ENCODE data around the gene PIP5K1B.

The PIP5K1B gene

GRCh38 chr9:68808338-68808890 is 103.4 kb downstream of the PIP5K1B start:
- Histone ChIP-seq H3K27ac (ENCODE audit: low read depth, low read length, severe bottlenecking) (no peak overlapping the region), H3K9me3 (ENCODE audit: control insufficient read depth, low read length) (no peaks in the 10 kb centered on the region), H3K4me3 (ENCODE audit: extremely low read depth, insufficient read depth, low read length, poor library complexity, severe bottlenecking) (no peak overlapping the region), H3K4me1 (ENCODE audit: control insufficient read depth, insufficient read depth, low read length, poor library complexity, severe bottlenecking) (no peaks in the 10 kb centered on the region), H3K36me3 (ENCODE audit: control insufficient read depth, insufficient read depth, low read length) (no peaks in the 10 kb centered on the region)
- WGBS, 2 experiments (ENCODE audit: insufficient coverage in 2 of 2) = 76 to 100% methylated on average over 1 to 2 of the region's 6 CpGs

GRCh38 chr9:68817079-68817875 is 112.2 kb downstream of the PIP5K1B start:
- H3K9me3 ChIP-seq (ENCODE audit: control insufficient read depth, low read length) = no peaks in the 10 kb centered on the region
- H3K4me3 ChIP-seq (ENCODE audit: extremely low read depth, insufficient read depth, low read length, poor library complexity, severe bottlenecking) = no peak overlapping the region
- H3K36me3 ChIP-seq (ENCODE audit: control insufficient read depth, insufficient read depth, low read length) = no peaks in the 10 kb centered on the region
- no peak overlapping the region for H3K27ac ChIP-seq (ENCODE audit: low read depth, low read length, severe bottlenecking)
- no peaks in the 10 kb centered on the region for H3K4me1 ChIP-seq (ENCODE audit: control insufficient read depth, insufficient read depth, low read length, poor library complexity, severe bottlenecking)
- 83 to 87% methylated on average over 5 of the region's 8 CpGs for WGBS, 2 experiments (ENCODE audit: insufficient coverage in 2 of 2)

GRCh38 chr9:68819065-68819464 is 114.0 kb downstream of the PIP5K1B start:
- Histone ChIP-seq H3K27ac (ENCODE audit: low read depth, low read length, severe bottlenecking) (no peak overlapping the region), H3K4me1 (ENCODE audit: control insufficient read depth, insufficient read depth, low read length, poor library complexity, severe bottlenecking) (no peaks in the 10 kb centered on the region), H3K36me3 (ENCODE audit: control insufficient read depth, insufficient read depth, low read length) (no peaks in the 10 kb centered on the region), H3K9me3 (ENCODE audit: control insufficient read depth, low read length) (no peaks in the 10 kb centered on the region), H3K4me3 (ENCODE audit: extremely low read depth, insufficient read depth, low read length, poor library complexity, severe bottlenecking) (no peak overlapping the region)
- 80 to 100% methylated on average over 2 of the region's 2 CpGs for WGBS, 2 experiments (ENCODE audit: insufficient coverage in 2 of 2)

GRCh38 chr9:68821911-68822310 is 116.9 kb downstream of the PIP5K1B start:
- 60 to 100% methylated on average over 1 to 2 of the region's 2 CpGs for WGBS, 2 experiments (ENCODE audit: insufficient coverage in 2 of 2)
- Histone ChIP-seq H3K4me1 (ENCODE audit: control insufficient read depth, insufficient read depth, low read length, poor library complexity, severe bottlenecking) (no peaks in the 10 kb centered on the region), H3K9me3 (ENCODE audit: control insufficient read depth, low read length) (no peaks in the 10 kb centered on the region), H3K27ac (ENCODE audit: low read depth, low read length, severe bottlenecking) (no peak overlapping the region), H3K36me3 (ENCODE audit: control insufficient read depth, insufficient read depth, low read length) (no peaks in the 10 kb centered on the region), H3K4me3 (ENCODE audit: extremely low read depth, insufficient read depth, low read length, poor library complexity, severe bottlenecking) (no peak overlapping the region)

- no peak overlapping the region for H3K4me3 ChIP-seq (ENCODE audit: extremely low read depth, insufficient read depth, low read length, poor library complexity, severe bottlenecking)
- no peaks in the 10 kb centered on the region for H3K4me1 ChIP-seq (ENCODE audit: control insufficient read depth, insufficient read depth, low read length, poor library complexity, severe bottlenecking)
- H3K36me3 ChIP-seq (ENCODE audit: control insufficient read depth, insufficient read depth, low read length) = no peaks in the 10 kb centered on the region
- WGBS, 2 experiments (ENCODE audit: insufficient coverage in 2 of 2) = 80 to 100% methylated on average over 2 to 3 of the region's 6 CpGs
- no peak overlapping the region for H3K27ac ChIP-seq (ENCODE audit: low read depth, low read length, severe bottlenecking)
- no peaks in the 10 kb centered on the region for H3K9me3 ChIP-seq (ENCODE audit: control insufficient read depth, low read length)
Measured at GRCh38 chr9:68822596-68823165, 117.6 kb downstream of the PIP5K1B start.

GRCh38 chr9:68825762-68826472 is 120.9 kb downstream of the PIP5K1B start:
- 58 to 65% methylated on average over 7 of the region's 9 CpGs for WGBS, 2 experiments (ENCODE audit: insufficient coverage in 2 of 2)
- Histone ChIP-seq H3K4me3 (ENCODE audit: extremely low read depth, insufficient read depth, low read length, poor library complexity, severe bottlenecking) (no peak overlapping the region), H3K27ac (ENCODE audit: low read depth, low read length, severe bottlenecking) (no peak overlapping the region), H3K36me3 (ENCODE audit: control insufficient read depth, insufficient read depth, low read length) (no peaks in the 10 kb centered on the region), H3K4me1 (ENCODE audit: control insufficient read depth, insufficient read depth, low read length, poor library complexity, severe bottlenecking) (no peaks in the 10 kb centered on the region), H3K9me3 (ENCODE audit: control insufficient read depth, low read length) (no peaks in the 10 kb centered on the region)

- Histone ChIP-seq H3K4me1 (ENCODE audit: control insufficient read depth, insufficient read depth, low read length, poor library complexity, severe bottlenecking) (no peaks in the 10 kb centered on the region), H3K4me3 (ENCODE audit: extremely low read depth, insufficient read depth, low read length, poor library complexity, severe bottlenecking) (no peak overlapping the region), H3K27ac (ENCODE audit: low read depth, low read length, severe bottlenecking) (no peak overlapping the region), H3K36me3 (ENCODE audit: control insufficient read depth, insufficient read depth, low read length) (no peaks in the 10 kb centered on the region), H3K9me3 (ENCODE audit: control insufficient read depth, low read length) (no peaks in the 10 kb centered on the region)
- WGBS, 2 experiments (ENCODE audit: insufficient coverage in 2 of 2) = 93 to 96% methylated on average over 12 to 14 of the region's 14 CpGs
Measured at GRCh38 chr9:68827837-68828744, 123.1 kb downstream of the PIP5K1B start.

GRCh38 chr9:68832101-68832500 is 127.1 kb downstream of the PIP5K1B start:
- no peaks in the 10 kb centered on the region for H3K9me3 ChIP-seq (ENCODE audit: control insufficient read depth, low read length)
- H3K36me3 ChIP-seq (ENCODE audit: control insufficient read depth, insufficient read depth, low read length) = no peaks in the 10 kb centered on the region
- no peak overlapping the region for H3K27ac ChIP-seq (ENCODE audit: low read depth, low read length, severe bottlenecking)
- peaks cover 6% of the 10 kb centered on the region for H3K4me1 ChIP-seq (ENCODE audit: control insufficient read depth, insufficient read depth, low read length, poor library complexity, severe bottlenecking)
- no peak overlapping the region for H3K4me3 ChIP-seq (ENCODE audit: extremely low read depth, insufficient read depth, low read length, poor library complexity, severe bottlenecking)

GRCh38 chr9:68832861-68833518 is 128.0 kb downstream of the PIP5K1B start:
- WGBS, 2 experiments (ENCODE audit: insufficient coverage in 2 of 2) = 96% methylated on average over 3 of the region's 7 CpGs; no CpG with 5 or more reads in 1 of the 2 experiments
- no peaks in the 10 kb centered on the region for H3K36me3 ChIP-seq (ENCODE audit: control insufficient read depth, insufficient read depth, low read length)
- peaks cover 6% of the 10 kb centered on the region for H3K4me1 ChIP-seq (ENCODE audit: control insufficient read depth, insufficient read depth, low read length, poor library complexity, severe bottlenecking)
- H3K27ac ChIP-seq (ENCODE audit: low read depth, low read length, severe bottlenecking) = no peak overlapping the region
- no peak overlapping the region for H3K4me3 ChIP-seq (ENCODE audit: extremely low read depth, insufficient read depth, low read length, poor library complexity, severe bottlenecking)
- H3K9me3 ChIP-seq (ENCODE audit: control insufficient read depth, low read length) = no peaks in the 10 kb centered on the region
